A673 (cell line): Measurements from ENCODE around the gene CTDSP1. TPM values are rescaled to one million over a fixed set of nuclear protein-coding genes. Genes with fewer than 3 reads are reported as not detected.

Experiments used
- BruUV-seq: library from RNA; stranded (reverse); fragments of 400-500 nt; replicated peaks from 2 replicates; lab custom pipeline; 2021; lab: Mats Ljungman, UMichigan
- CTCF ChIA-PET: fragments of 300-600 bp; sonication (Branson Sonifier 250); formaldehyde crosslinking; loops from one replicate; lab custom pipeline; 2022; ENCODE audit warnings: antibody characterized with exemption; lab: Charles Lee
- POLR2A ChIA-PET: fragments of 300-600 bp; sonication (Branson Sonifier 250); formaldehyde crosslinking; loops from one replicate; lab custom pipeline; 2022; ENCODE audit warnings: antibody characterized with exemption; ENCODE audit not compliant: low non-redundant PET; lab: Charles Lee
- DNase-seq: peaks from one replicate; pipeline ENCODE4 v3.0.0-alpha.2; 2015; ENCODE audit warnings: low spot score
- H3K27ac ChIP-seq: fragments of 200-600 bp; sonication (generic); 2 replicates; pipeline ENCODE4 v1.5.1; 2016; ENCODE audit warnings: mixed run types, low read depth, mild to moderate bottlenecking, mixed read lengths, antibody characterized with exemption, low read length; ENCODE audit not compliant: poor library complexity, severe bottlenecking
- H3K27me3 ChIP-seq: fragments of 200-600 bp; sonication (generic); replicated peaks from 2 replicates; pipeline ENCODE4 v1.6.1; 2017; ENCODE audit warnings: mixed run types, low read depth, mild to moderate bottlenecking, mixed read lengths, antibody characterized with exemption, low read length; ENCODE audit not compliant: insufficient read depth, poor library complexity
- H3K36me3 ChIP-seq: fragments of 200-600 bp; sonication (generic); 2 replicates; pipeline ENCODE4 v1.6.1; 2016; ENCODE audit warnings: mixed run types, mild to moderate bottlenecking, mixed read lengths, antibody characterized with exemption, low read length; ENCODE audit not compliant: insufficient read depth, poor library complexity, severe bottlenecking
- H3K4me1 ChIP-seq: fragments of 200-600 bp; sonication (generic); 2 replicates; pipeline ENCODE4 v1.6.1; 2017; ENCODE audit warnings: mixed run types, mild to moderate bottlenecking, mixed read lengths, antibody characterized with exemption, low read length; ENCODE audit not compliant: insufficient read depth, poor library complexity, severe bottlenecking
- H3K4me3 ChIP-seq: fragments of 200-600 bp; sonication (generic); 2 replicates; pipeline ENCODE4 v1.5.1; 2016; ENCODE audit warnings: low read depth, mixed run types, mild to moderate bottlenecking, mixed read lengths, low read length; ENCODE audit not compliant: poor library complexity, severe bottlenecking
- H3K9me3 ChIP-seq: fragments of 200-600 bp; sonication (generic); 2 replicates; pipeline ENCODE4 v1.6.1; 2016; ENCODE audit warnings: mixed run types, low read depth, mild to moderate bottlenecking, mixed read lengths, antibody characterized with exemption, low read length; ENCODE audit not compliant: poor library complexity, severe bottlenecking
- CTCF ChIP-seq: fragments of 300-800, 200-600 bp; sonication (generic); conservative IDR thresholded peaks from 2 replicates; pipeline ENCODE4 v1.5.1; 2017; ENCODE audit warnings: low read depth, mild to moderate bottlenecking, antibody characterized with exemption, low read length, moderate library complexity, mixed read lengths
- EZH2 ChIP-seq: fragments of 200-600 bp; sonication (generic); IDR thresholded peaks from 2 replicates; pipeline ENCODE4 v1.6.1; 2017; ENCODE audit warnings: borderline replicate concordance, low read depth, mild to moderate bottlenecking, mixed read lengths, antibody characterized with exemption, low read length; ENCODE audit not compliant: poor library complexity, severe bottlenecking
- intact Hi-C: fragments of 100-400 bp; cut with micrococcal nuclease; formaldehyde crosslinking; loops from one replicate; pipeline ENCODE4 v1.10.0; 2022; ENCODE audit not compliant: unreplicated experiment
- total RNA-seq: library from RNA; stranded (reverse); gene quantifications from 2 replicates; pipeline ENCODE4 v1.2.3, GENCODE V29; 2021

The CTDSP1 gene
- total RNA-seq, 1 experiment from 2014 or later = 72.3 TPM

GRCh38 chr2:218422403-218423086 lies 22.9 kb downstream of the CTDSP1 start:
- no peaks in the 10 kb centered on the region for H3K36me3 ChIP-seq
- H3K4me3 ChIP-seq = no peak overlapping the region
- intact Hi-C loops = no loop called here
- ChIA-PET POLR2A (no interaction called here), CTCF (no interaction called here)
- no peak for DNase-seq
- H3K9me3 ChIP-seq = no peaks in the 10 kb centered on the region
- H3K27me3 ChIP-seq = no peaks in the 10 kb centered on the region
- no TSS peak for BruUV-seq
- no peak overlapping the region for H3K27ac ChIP-seq
- H3K4me1 ChIP-seq = no peaks in the 10 kb centered on the region
- TF ChIP-seq CTCF (no peak), EZH2 (no peak)

GRCh38 chr2:218423584-218423983 lies 23.9 kb downstream of the CTDSP1 start:
- intact Hi-C loops = no loop called here
- CTCF ChIA-PET = no interaction called here
- no TSS peak for BruUV-seq
- H3K4me3 ChIP-seq = no peak overlapping the region
- POLR2A ChIA-PET = no interaction called here
- H3K27me3 ChIP-seq = no peaks in the 10 kb centered on the region
- no peaks in the 10 kb centered on the region for H3K4me1 ChIP-seq
- no peak for DNase-seq
- no peaks in the 10 kb centered on the region for H3K9me3 ChIP-seq
- H3K27ac ChIP-seq = no peak overlapping the region
- no peak for TF ChIP-seq EZH2
- TF ChIP-seq CTCF = no peak
- H3K36me3 ChIP-seq = no peaks in the 10 kb centered on the region

GRCh38 chr2:218425531-218425930 lies 25.9 kb downstream of the CTDSP1 start:
- Histone ChIP-seq H3K9me3 (no peaks in the 10 kb centered on the region), H3K27ac (no peak overlapping the region), H3K36me3 (no peaks in the 10 kb centered on the region), H3K4me1 (no peaks in the 10 kb centered on the region), H3K4me3 (no peak overlapping the region), H3K27me3 (no peaks in the 10 kb centered on the region)
- TF ChIP-seq CTCF (no peak), EZH2 (no peak)
- intact Hi-C loops = no loop called here
- ChIA-PET POLR2A (no interaction called here), CTCF (no interaction called here)
- no TSS peak for BruUV-seq
- DNase-seq = no peak
